ENCODE data around the gene PEF1.

DNA sequence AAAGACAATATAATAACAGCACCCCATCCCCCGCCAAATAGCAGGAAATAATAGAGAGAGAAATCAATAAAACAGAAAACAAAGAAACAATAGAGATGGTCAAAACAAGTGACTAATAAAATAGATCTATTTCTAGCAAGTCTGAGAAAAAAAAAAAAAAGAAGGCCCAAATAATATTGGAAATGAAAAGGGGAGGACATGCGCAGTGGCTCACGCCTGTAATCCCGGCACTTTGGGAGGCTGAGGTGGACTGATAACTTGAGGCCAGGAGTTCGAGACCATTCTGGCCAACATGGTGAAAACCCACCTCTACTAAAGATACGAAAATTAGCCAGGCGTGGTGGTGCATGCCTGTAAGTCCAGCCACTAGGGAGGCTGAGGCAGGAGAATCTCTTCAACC lies 45.7 kb downstream of the PEF1 start:
- TF ChIP-seq, protein P1, sequence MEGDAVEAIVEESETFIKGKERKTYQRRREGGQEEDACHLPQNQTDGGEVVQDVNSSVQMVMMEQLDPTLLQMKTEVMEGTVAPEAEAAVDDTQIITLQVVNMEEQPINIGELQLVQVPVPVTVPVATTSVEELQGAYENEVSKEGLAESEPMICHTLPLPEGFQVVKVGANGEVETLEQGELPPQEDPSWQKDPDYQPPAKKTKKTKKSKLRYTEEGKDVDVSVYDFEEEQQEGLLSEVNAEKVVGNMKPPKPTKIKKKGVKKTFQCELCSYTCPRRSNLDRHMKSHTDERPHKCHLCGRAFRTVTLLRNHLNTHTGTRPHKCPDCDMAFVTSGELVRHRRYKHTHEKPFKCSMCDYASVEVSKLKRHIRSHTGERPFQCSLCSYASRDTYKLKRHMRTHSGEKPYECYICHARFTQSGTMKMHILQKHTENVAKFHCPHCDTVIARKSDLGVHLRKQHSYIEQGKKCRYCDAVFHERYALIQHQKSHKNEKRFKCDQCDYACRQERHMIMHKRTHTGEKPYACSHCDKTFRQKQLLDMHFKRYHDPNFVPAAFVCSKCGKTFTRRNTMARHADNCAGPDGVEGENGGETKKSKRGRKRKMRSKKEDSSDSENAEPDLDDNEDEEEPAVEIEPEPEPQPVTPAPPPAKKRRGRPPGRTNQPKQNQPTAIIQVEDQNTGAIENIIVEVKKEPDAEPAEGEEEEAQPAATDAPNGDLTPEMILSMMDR (IDR thresholded peaks at IDR 0.05) = no peak
- no peak for TF ChIP-seq EZH2 (IDR thresholded peaks at IDR 0.05; ENCODE audit: borderline replicate concordance, insufficient read depth, low read depth, low read length, poor library complexity, severe bottlenecking)
